Transverse colon (tissue), 4 donors: ENCODE results near the gene PYGB. TPM values are rescaled to one million over a fixed set of nuclear protein-coding genes. Genes with fewer than 3 reads are reported as not detected.

Experiments used
- DNase-seq: peaks from one replicate; pipeline ENCODE4 v3.0.0-alpha.2; 2019
- H3K27ac ChIP-seq, 4 donors: fragments of 200-600 bp; sonication (generic); 2 replicates each; pipeline ENCODE4 v1.5.1; 2016 to 2018; ENCODE audit warnings: inconsistent platforms in 4 of 4
- H3K27me3 ChIP-seq: fragments of 200-600 bp; sonication (generic); 2 replicates; pipeline ENCODE4 v1.5.1; 2017; ENCODE audit warnings: inconsistent platforms
- H3K36me3 ChIP-seq, 4 donors: fragments of 200-600 bp; sonication (generic); 2 replicates each; pipeline ENCODE4 v1.5.1; 2017 to 2019; ENCODE audit warnings: inconsistent platforms in 4 of 4
- H3K4me1 ChIP-seq, 4 donors: fragments of 200-600 bp; sonication (generic); 2 replicates each; pipeline ENCODE4 v1.5.1; 2017 to 2020; ENCODE audit warnings: inconsistent platforms in 4 of 4
- H3K4me3 ChIP-seq, 4 donors: fragments of 200-600 bp; sonication (generic); 1 replicate in 1 of 4; 2 replicates in 3 of 4; pipeline versions ENCODE4 v1.5.1 to v1.6.1; 2017 to 2019; ENCODE audit warnings: inconsistent platforms in 4 of 4
- H3K9me3 ChIP-seq, 2 donors: fragments of 200-600 bp; sonication (generic); 2 replicates each; pipeline ENCODE4 v1.5.1; 2017 to 2019; ENCODE audit warnings: inconsistent platforms in 2 of 2
- EP300 ChIP-seq: sonication (generic); formaldehyde crosslinking; IDR thresholded peaks from one replicate; pipeline ENCODE4 v1.6.1; 2017; ENCODE audit warnings: antibody characterized with exemption, low read depth
- POLR2A ChIP-seq: fragments of 450-650 bp; IDR thresholded peaks from one replicate; pipeline ENCODE4 v1.6.1; 2016; ENCODE audit warnings: antibody characterized with exemption, mild to moderate bottlenecking, moderate library complexity
- POLR2AphosphoS5 ChIP-seq, 3 donors: sonication (generic); formaldehyde crosslinking; IDR thresholded peaks; one replicate each; pipeline ENCODE4 v1.6.1; 2016; ENCODE audit warnings: antibody characterized with exemption in 3 of 3
- WGBS, 2 donors: methylation state at CpG; one replicate each; pipeline ENCODE4 v1.1.5; 2018; ENCODE audit warnings: low coverage in 1 of 2; 5-methylcytosine and 5-hydroxymethylcytosine counted together
- in situ Hi-C, 4 donors: fragments of 200-750 bp; cut with MboI; loops; one replicate each; pipeline versions ENCODE4 v1.15.0 to v1.15.1; 2017; ENCODE audit warnings: low sequenced_read_pairs in 3 of 4, low pct_ligation_motif_present in 1 of 4, low pct_unique_long_range_greater_than_20kb in 1 of 4
- intact Hi-C: fragments of 100-400 bp; cut with DNase I; formaldehyde crosslinking; loops from one replicate; pipeline ENCODE4 v1.15.1; 2023; ENCODE audit warnings: low total_unique reads
- total RNA-seq, 4 donors: library from RNA; depleted of rRNA; stranded (reverse); fragments of >200 nt; gene quantifications; one replicate each; pipeline ENCODE4 v1.1.0, GENCODE V29; 2016
- TF ChIP-seq, protein P1 (sequence below), 5 experiments: fragments of 200-600 bp in 3 of 5; fragments of 450-650 bp in 2 of 5; sonication (generic) in 3 of 5; IDR thresholded peaks; 1 replicate in 2 of 5; 2 replicates in 3 of 5; pipeline ENCODE4 v1.5.1; 2016 to 2017; ENCODE audit warnings: antibody characterized with exemption in 5 of 5, inconsistent platforms in 3 of 5, mild to moderate bottlenecking in 2 of 5, moderate library complexity in 1 of 5

PYGB gene
- total RNA-seq, 4 donors from 2014 or later, result 195 to 554 (median 359) TPM

DNA sequence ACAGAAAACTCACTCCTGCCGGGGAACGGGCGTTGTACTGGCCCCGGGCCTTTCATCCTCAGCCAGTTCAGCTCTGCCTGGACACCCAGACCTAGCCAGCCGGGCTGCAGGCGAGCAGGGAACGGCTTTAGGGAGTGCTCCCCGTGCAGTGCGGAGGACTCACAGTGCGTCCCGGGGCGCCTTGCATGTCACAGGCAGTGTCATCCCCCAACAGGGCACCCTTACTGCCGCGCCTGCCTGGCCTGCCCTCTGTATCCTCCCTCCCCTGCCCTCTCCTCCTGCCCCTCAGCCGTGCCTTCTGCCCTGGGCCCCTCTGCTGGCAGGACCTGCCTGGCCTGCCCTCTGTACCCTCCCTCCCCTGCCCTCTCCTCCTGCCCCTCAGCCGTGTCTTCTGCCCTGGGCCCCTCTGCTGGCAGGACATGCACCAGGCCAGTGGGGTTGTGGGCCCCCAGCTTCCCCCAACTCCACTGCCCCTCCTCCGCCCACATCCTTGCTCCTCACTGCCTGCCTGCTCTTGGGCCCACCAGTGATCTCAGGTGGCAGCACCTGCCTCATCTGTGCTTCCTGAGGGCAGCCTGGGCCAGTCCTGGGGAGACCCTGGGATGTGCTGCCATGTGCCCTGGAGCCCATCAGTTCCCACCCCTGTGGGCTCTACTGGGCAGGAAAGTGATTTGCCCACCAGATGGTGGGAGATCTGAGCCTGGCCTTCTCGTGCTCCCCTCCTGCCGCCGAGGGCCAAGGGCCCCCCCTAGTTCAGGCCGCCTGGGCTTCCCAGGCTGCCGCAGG is 43.0 kb downstream of the PYGB start:
- intact Hi-C loops (no loop called here), in situ Hi-C loops (loop anchor here in 2 of 4 donors (10.0 to 25.0 kb wide), 2 partner anchors 94 to 104 kb away; partner anchors contain the start of gene ENTPD6 (in 1 of the 2))
- Histone ChIP-seq H3K27ac (no peak overlapping the region), H3K4me1 (peaks cover 9 to 16% (median 12%) of the 10 kb centered on the region in 4 donors), H3K36me3 (peaks cover 0 to 54% (median 22%) of the 10 kb centered on the region in 4 donors), H3K4me3 (no peak overlapping the region), H3K9me3 (no peaks in the 10 kb centered on the region), H3K27me3 (no peaks in the 10 kb centered on the region)
- 90% methylated on average over 21 of the region's 22 CpGs; no CpG with 5 or more reads in 1 of the 2 donors for WGBS, 2 donors
- DNase-seq, result no peak
- TF ChIP-seq, protein P1, sequence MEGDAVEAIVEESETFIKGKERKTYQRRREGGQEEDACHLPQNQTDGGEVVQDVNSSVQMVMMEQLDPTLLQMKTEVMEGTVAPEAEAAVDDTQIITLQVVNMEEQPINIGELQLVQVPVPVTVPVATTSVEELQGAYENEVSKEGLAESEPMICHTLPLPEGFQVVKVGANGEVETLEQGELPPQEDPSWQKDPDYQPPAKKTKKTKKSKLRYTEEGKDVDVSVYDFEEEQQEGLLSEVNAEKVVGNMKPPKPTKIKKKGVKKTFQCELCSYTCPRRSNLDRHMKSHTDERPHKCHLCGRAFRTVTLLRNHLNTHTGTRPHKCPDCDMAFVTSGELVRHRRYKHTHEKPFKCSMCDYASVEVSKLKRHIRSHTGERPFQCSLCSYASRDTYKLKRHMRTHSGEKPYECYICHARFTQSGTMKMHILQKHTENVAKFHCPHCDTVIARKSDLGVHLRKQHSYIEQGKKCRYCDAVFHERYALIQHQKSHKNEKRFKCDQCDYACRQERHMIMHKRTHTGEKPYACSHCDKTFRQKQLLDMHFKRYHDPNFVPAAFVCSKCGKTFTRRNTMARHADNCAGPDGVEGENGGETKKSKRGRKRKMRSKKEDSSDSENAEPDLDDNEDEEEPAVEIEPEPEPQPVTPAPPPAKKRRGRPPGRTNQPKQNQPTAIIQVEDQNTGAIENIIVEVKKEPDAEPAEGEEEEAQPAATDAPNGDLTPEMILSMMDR (IDR thresholded peaks at IDR 0.05), result no peak
- TF ChIP-seq EP300, result no peak
- no peak for TF ChIP-seq POLR2AphosphoS5 (IDR thresholded peaks at IDR 0.05)
- TF ChIP-seq POLR2A, result no peak

DNA sequence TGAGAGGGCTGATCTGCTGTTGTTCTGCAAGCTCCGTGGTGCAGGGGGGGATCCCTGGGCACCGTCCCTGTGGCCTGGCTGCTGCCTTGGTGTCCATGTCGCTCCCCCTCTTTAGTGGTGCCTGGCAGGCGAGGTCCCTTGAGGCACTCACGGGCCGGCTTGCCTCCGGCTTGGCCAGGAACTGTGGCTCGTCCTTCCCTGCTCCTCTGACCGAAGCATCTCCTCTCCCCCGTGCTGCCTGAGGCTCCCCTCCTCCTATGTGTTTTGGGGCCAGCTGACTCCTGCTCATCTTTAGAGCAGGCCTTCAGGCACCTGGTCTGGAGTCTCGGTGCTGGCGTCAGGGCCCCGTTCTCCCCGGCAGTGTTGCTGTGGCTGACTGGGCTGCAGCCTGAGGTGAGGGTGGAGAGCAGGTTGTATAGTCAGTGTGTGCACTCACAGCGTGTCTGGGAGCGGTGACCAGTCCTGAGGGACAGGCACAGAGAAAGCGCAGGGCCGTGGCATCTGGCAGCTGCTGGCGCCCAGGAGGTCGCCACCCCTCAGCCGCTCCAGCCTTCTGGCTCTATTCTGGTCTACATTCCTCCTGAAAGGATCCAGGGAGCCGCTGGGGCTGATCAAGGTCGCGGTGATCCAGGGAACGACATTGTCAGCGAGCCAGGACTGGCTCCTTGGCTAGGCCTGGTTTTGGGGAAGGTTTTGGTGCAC is 43.7 kb downstream of the PYGB start:
- in situ Hi-C loops, result loop anchor here in 2 of 4 donors (10.0 to 25.0 kb wide), 2 partner anchors 93 to 104 kb away; partner anchors contain the start of gene ENTPD6 (in 1 of the 2)
- no peak overlapping the region for H3K27ac ChIP-seq
- H3K27me3 ChIP-seq, result no peaks in the 10 kb centered on the region
- H3K4me3 ChIP-seq, result no peak overlapping the region
- H3K4me1 ChIP-seq, result peaks cover 9 to 24% (median 20%) of the 10 kb centered on the region in 4 donors
- WGBS, 2 donors, result 93% methylated on average over 26 of the region's 26 CpGs; no CpG with 5 or more reads in 1 of the 2 donors
- DNase-seq, result no peak
- TF ChIP-seq, protein P1 (IDR thresholded peaks at IDR 0.05), result no peak
- TF ChIP-seq POLR2A, result no peak
- TF ChIP-seq EP300, result no peak
- no peak for TF ChIP-seq POLR2AphosphoS5 (IDR thresholded peaks at IDR 0.05)
- intact Hi-C loops, result no loop called here
- no peaks in the 10 kb centered on the region for H3K9me3 ChIP-seq
- peaks cover 0 to 46% (median 19%) of the 10 kb centered on the region in 4 donors for H3K36me3 ChIP-seq

DNA sequence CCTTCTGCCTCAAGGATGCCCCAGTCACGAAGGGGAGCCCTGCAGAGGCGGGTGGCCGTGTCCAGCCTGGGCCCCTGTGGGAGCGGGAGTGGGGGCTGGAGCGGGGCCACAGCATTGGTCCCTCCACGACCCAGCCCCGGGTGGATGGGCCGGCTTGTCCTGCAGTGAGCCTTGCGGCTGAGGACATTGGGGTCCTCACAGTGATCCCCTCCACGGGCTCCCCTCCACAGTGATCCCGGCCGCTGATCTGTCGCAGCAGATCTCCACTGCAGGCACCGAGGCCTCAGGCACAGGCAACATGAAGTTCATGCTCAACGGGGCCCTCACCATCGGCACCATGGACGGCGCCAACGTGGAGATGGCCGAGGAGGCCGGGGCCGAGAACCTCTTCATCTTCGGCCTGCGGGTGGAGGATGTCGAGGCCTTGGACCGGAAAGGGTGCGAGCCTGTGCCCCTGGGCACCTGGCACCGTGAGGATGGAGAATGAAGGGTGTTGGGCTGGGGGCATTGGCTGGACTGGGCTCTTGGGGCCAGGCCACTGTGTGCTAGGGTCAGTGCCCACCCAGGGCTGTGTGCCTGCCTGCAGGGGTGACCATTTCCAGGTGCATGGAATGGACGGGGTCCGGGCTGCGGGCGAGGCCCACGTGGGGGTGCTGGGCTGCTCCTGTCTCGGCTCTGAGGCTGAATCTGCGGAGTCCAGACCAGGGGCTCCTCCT is 44.4 kb downstream of the PYGB start:
- no peaks in the 10 kb centered on the region for H3K27me3 ChIP-seq
- H3K27ac ChIP-seq, result no peak overlapping the region
- WGBS, 2 donors, result 95% methylated on average over 4 to 35 of the region's 35 CpGs
- no peaks in the 10 kb centered on the region for H3K9me3 ChIP-seq
- in situ Hi-C loops, result loop anchor here in 2 of 4 donors (10.0 to 25.0 kb wide), 2 partner anchors 92 to 105 kb away; partner anchors contain the start of gene ENTPD6 (in 1 of the 2)
- H3K36me3 ChIP-seq, result peaks cover 0 to 39% (median 16%) of the 10 kb centered on the region in 4 donors
- no peak for DNase-seq
- TF ChIP-seq EP300 (no peak), POLR2AphosphoS5 (IDR thresholded peaks at IDR 0.05) (peak in 2 of 3 donors; percentile 8 to 32), POLR2A (no peak)
- TF ChIP-seq, protein P1 (IDR thresholded peaks at IDR 0.05), result no peak
- intact Hi-C loops, result no loop called here
- H3K4me3 ChIP-seq, result no peak overlapping the region
- H3K4me1 ChIP-seq, result peaks cover 9 to 26% (median 22%) of the 10 kb centered on the region in 4 donors
